Measurements from ENCODE around the gene ACADSB. TPM values are rescaled to one million over a fixed set of nuclear protein-coding genes. Genes with fewer than 3 reads are reported as not detected.

The ACADSB gene
- total RNA-seq, 1 donor from 2014 or later: 5.6 TPM

DNA sequence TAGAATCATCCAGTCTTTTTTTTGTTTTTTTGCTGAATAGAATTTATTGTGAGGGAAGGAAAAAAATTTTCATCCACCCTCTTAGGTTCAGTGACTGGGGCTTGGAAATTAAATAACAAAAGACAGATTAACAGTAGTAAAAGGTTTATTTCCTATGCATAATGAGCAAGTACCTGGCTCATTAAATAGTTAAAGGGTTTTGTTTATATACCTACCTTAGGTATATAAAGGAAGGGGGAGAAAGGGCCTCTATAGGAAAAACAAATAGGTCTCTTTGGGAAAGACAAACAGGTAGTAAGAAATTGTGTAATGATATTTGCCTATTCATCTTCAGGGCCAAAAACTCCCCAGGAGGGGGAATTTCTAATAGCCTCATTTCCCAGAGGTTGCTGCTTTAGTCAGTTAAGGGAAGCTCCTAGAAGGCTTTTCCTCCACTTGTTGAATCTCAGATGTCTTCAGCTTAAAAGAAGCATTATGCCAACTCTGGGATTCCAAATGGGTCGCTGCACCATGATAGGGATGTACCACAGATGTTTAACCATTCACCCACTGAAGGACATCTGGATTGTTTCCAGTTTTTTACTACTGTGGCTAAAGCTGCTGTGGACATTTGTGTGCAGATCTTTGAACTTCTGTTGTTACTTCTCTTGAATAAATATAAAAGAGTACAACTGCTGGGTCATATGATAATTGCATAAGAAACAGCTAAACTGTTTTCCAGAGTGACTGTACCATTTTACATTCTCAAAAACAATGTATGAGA, 11.3 kb downstream of the ACADSB start:
- TF ChIP-seq, protein P1, sequence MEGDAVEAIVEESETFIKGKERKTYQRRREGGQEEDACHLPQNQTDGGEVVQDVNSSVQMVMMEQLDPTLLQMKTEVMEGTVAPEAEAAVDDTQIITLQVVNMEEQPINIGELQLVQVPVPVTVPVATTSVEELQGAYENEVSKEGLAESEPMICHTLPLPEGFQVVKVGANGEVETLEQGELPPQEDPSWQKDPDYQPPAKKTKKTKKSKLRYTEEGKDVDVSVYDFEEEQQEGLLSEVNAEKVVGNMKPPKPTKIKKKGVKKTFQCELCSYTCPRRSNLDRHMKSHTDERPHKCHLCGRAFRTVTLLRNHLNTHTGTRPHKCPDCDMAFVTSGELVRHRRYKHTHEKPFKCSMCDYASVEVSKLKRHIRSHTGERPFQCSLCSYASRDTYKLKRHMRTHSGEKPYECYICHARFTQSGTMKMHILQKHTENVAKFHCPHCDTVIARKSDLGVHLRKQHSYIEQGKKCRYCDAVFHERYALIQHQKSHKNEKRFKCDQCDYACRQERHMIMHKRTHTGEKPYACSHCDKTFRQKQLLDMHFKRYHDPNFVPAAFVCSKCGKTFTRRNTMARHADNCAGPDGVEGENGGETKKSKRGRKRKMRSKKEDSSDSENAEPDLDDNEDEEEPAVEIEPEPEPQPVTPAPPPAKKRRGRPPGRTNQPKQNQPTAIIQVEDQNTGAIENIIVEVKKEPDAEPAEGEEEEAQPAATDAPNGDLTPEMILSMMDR (IDR thresholded peaks at IDR 0.05; ENCODE audit: insufficient read depth, low read length, poor library complexity, severe bottlenecking): no peak
- Histone ChIP-seq H3K36me3 (ENCODE audit: control insufficient read depth, insufficient read depth, low read length) (no peaks in the 10 kb centered on the region), H3K4me3 (ENCODE audit: low read depth, low read length) (no peak overlapping the region), H3K27me3 (ENCODE audit: control insufficient read depth, insufficient read depth, low read length) (no peaks in the 10 kb centered on the region)
- no peak for DNase-seq (ENCODE audit: low read depth)

DNA sequence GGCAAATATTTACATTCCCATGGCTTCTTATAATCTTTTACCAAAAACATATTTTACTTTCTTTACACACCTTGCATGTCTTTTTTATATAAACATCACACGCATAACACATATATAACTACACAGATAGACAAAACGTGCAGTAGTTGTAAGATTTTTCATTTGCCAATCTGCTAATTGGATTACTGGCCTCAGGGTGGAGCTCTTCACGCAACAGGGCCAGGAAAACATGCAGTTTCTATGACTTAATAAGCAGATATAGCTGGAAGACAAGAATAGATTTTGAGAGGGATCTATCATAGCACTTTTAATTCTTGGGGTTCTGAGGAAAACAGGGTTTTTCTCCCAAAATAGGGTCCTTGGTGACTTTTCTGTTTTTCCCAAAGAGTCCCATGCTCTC, 12.7 kb downstream of the ACADSB start:
- TF ChIP-seq, protein P1 (IDR thresholded peaks at IDR 0.05; ENCODE audit: insufficient read depth, low read length, poor library complexity, severe bottlenecking): peak; percentile 40
- Histone ChIP-seq H3K36me3 (ENCODE audit: control insufficient read depth, insufficient read depth, low read length) (no peaks in the 10 kb centered on the region), H3K27me3 (ENCODE audit: control insufficient read depth, insufficient read depth, low read length) (no peaks in the 10 kb centered on the region), H3K4me3 (ENCODE audit: low read depth, low read length) (no peak overlapping the region)
- no peak for DNase-seq (ENCODE audit: low read depth)

DNA sequence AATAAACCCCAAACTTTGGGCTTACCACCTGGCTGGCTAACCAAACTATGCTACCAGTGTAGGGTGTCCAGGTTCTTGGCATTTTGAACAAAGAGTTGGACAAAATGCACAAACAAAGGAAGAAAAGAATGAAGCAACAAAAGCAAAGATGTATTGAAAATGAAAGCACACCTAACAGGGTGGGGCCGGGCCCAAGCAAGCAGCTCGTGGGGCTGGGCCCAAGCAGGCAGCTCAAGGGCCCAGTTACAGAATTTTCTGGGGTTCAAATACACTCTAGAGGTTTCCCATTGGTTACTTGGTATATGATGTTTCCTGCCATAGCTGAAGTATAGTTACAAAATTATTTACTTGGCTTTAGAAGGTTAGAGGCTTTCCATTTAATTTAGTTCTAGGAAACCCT, 15.7 kb downstream of the ACADSB start:
- Histone ChIP-seq H3K36me3 (ENCODE audit: control insufficient read depth, insufficient read depth, low read length) (no peaks in the 10 kb centered on the region), H3K4me3 (ENCODE audit: low read depth, low read length) (no peak overlapping the region), H3K27me3 (ENCODE audit: control insufficient read depth, insufficient read depth, low read length) (no peaks in the 10 kb centered on the region)
- TF ChIP-seq, protein P1 (IDR thresholded peaks at IDR 0.05; ENCODE audit: insufficient read depth, low read length, poor library complexity, severe bottlenecking): no peak
- no peak for DNase-seq (ENCODE audit: low read depth)

DNA sequence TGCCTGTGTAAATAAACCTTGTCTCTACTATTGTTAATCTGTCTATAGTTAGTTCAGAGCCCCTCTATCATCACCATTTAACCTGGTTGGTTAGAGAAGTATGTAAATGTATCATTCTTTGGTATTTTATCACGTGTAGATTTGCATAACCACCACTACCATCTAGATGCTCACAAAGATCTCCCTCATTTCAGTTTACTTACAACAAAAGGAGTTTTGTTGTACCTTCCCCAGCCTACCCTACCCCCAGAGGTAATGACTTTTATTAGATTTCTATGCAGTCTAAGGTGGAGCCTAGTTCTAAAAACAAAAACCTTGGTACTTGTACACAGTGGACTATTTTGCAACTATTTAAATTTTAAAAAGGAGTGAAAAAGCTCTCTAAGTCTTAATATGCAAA, 17.5 kb downstream of the ACADSB start:
- no peak for DNase-seq (ENCODE audit: low read depth)
- TF ChIP-seq, protein P1 (IDR thresholded peaks at IDR 0.05; ENCODE audit: insufficient read depth, low read length, poor library complexity, severe bottlenecking): no peak
- no peak overlapping the region for H3K4me3 ChIP-seq (ENCODE audit: low read depth, low read length)
- H3K27me3 ChIP-seq (ENCODE audit: control insufficient read depth, insufficient read depth, low read length): no peaks in the 10 kb centered on the region
- no peaks in the 10 kb centered on the region for H3K36me3 ChIP-seq (ENCODE audit: control insufficient read depth, insufficient read depth, low read length)

DNA sequence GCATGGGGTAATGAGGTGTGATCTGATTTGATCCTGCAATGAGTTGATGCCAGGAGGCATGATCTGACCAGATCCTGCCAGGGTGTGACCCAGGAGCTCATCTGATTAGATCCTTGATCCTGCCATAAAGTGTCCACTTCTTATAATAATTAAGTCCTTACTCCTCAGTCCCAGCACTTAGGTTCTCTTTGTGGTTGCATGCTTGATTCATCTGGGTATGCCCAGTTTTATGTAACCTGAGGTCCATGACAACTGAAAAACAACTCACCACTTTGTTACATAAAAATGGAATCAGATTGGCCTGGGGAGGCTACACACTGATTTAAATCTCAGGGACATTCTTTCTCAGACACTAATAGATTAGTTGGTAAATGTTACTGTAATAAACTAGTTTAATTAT, 19.1 kb downstream of the ACADSB start:
- TF ChIP-seq, protein P1 (IDR thresholded peaks at IDR 0.05; ENCODE audit: insufficient read depth, low read length, poor library complexity, severe bottlenecking): no peak
- no peaks in the 10 kb centered on the region for H3K27me3 ChIP-seq (ENCODE audit: control insufficient read depth, insufficient read depth, low read length)
- no peak overlapping the region for H3K4me3 ChIP-seq (ENCODE audit: low read depth, low read length)
- H3K36me3 ChIP-seq (ENCODE audit: control insufficient read depth, insufficient read depth, low read length): no peaks in the 10 kb centered on the region
- peak; percentile 34 for DNase-seq (ENCODE audit: low read depth)

DNA sequence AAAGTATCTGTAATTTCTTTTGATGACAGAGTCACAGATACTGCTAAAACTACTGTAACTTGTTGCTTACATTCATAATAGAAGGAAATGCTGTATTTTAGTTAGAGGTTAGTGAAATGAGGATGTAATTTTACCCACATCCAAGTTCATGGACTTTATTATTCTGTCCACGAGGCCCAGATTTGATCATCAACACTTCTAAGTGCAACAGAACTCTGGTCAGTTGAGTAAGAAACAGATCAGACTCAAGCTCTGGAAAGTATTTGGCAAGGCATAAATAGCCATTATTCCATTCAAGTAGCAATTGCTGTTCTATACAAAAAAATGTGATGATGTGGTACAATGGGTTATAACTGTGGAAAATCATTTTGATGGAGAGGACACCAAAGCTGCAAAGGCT, 22.3 kb downstream of the ACADSB start:
- DNase-seq (ENCODE audit: low read depth): no peak
- Histone ChIP-seq H3K36me3 (ENCODE audit: control insufficient read depth, insufficient read depth, low read length) (no peaks in the 10 kb centered on the region), H3K27me3 (ENCODE audit: control insufficient read depth, insufficient read depth, low read length) (no peaks in the 10 kb centered on the region), H3K4me3 (ENCODE audit: low read depth, low read length) (no peak overlapping the region)
- TF ChIP-seq, protein P1 (IDR thresholded peaks at IDR 0.05; ENCODE audit: insufficient read depth, low read length, poor library complexity, severe bottlenecking): no peak
